ENCODE measurements around the gene FAR2.

- TF ChIP-seq EP300 (IDR thresholded peaks at IDR 0.05; ENCODE audit: borderline replicate concordance) (no peak), TAF1 (IDR thresholded peaks at IDR 0.05; ENCODE audit: low read depth) (no peak), YY1 (IDR thresholded peaks at IDR 0.05; ENCODE audit: low read depth) (no peak), TCF12 (IDR thresholded peaks at IDR 0.05; ENCODE audit: low read depth) (no peak), FOXM1 (IDR thresholded peaks at IDR 0.05; ENCODE audit: borderline replicate concordance, low read depth) (no peak), MAX (IDR thresholded peaks at IDR 0.05) (no peak), RAD21 (IDR thresholded peaks at IDR 0.05; ENCODE audit: low read depth) (no peak), CEBPB (IDR thresholded peaks at IDR 0.05) (no peak), REST (IDR thresholded peaks at IDR 0.05; ENCODE audit: low read depth) (no peak), EGR1 (IDR thresholded peaks at IDR 0.05) (no peak), CREB1 (IDR thresholded peaks at IDR 0.05; ENCODE audit: low read depth) (no peak), ZBTB7A (IDR thresholded peaks at IDR 0.05; ENCODE audit: low read depth) (no peak)
These were observed 71.7 kb downstream of the FAR2 start for GRCh38 chr12:29220632-29221336.
